GM12878 (cell line): Measurements from ENCODE around the gene ARHGAP19. TPM values are rescaled to one million over a fixed set of nuclear protein-coding genes. Genes with fewer than 3 reads are reported as not detected.
A peak's percentile ranks its signal among the peaks of the same experiment; 100 is the strongest.

Experiments
- BHLHE40 ChIP-seq, 2 experiments: fragments of 450-650 bp in 1 of 2; IDR thresholded peaks; 2 replicates each; pipeline ENCODE4 v1.6.1; 2011 to 2017; ENCODE audit warnings: low read depth in 2 of 2, borderline replicate concordance in 1 of 2, improper control_type of control experiment in 1 of 2, low read length in 1 of 2, mild to moderate bottlenecking in 1 of 2
- CBX3 ChIP-seq: fragments of 200-600 bp; sonication (generic); IDR thresholded peaks from 2 replicates; pipeline ENCODE4 v1.6.1; 2016; ENCODE audit warnings: low read depth, borderline replicate concordance
- CHD4 ChIP-seq: fragments of 200-600 bp; sonication (generic); IDR thresholded peaks from 2 replicates; pipeline ENCODE4 v1.6.1; 2016; ENCODE audit warnings: mild to moderate bottlenecking
- FOS ChIP-seq: IDR thresholded peaks from 3 replicates; pipeline ENCODE4 v1.6.1; 2011; ENCODE audit warnings: borderline replicate concordance; ENCODE audit not compliant: insufficient read length; ENCODE audit errors: extremely low read depth
- FOXK2 ChIP-seq: fragments of 450-650 bp; IDR thresholded peaks from 2 replicates; pipeline ENCODE4 v1.6.1; 2017; ENCODE audit warnings: mild to moderate bottlenecking, moderate library complexity
- FOXM1 ChIP-seq: IDR thresholded peaks from 2 replicates; pipeline ENCODE4 v1.6.1; 2012; ENCODE audit warnings: low read depth, mild to moderate bottlenecking, inconsistent platforms, low read length, moderate library complexity
- IRF4 ChIP-seq: IDR thresholded peaks from 2 replicates; pipeline ENCODE4 v1.6.1; 2011; ENCODE audit warnings: low read depth, low read length
- MXI1 ChIP-seq: fragments of 150-350 bp; IDR thresholded peaks from 2 replicates; pipeline ENCODE4 v1.6.1; 2011; ENCODE audit warnings: low read depth, mild to moderate bottlenecking, inconsistent platforms, low read length, improper control_type of control experiment
- NFIC ChIP-seq: IDR thresholded peaks from 2 replicates; pipeline ENCODE4 v1.6.1; 2012; ENCODE audit warnings: low read depth, mild to moderate bottlenecking, inconsistent platforms, low read length, moderate library complexity
- NFYA ChIP-seq: IDR thresholded peaks from 2 replicates; pipeline ENCODE4 v1.6.1; 2011; ENCODE audit warnings: low read depth, mild to moderate bottlenecking, low read length, improper control_type of control experiment, borderline replicate concordance
- SPI1 ChIP-seq: IDR thresholded peaks from 2 replicates; pipeline ENCODE4 v1.6.1; 2011; ENCODE audit warnings: low read depth, mild to moderate bottlenecking, low read length, moderate library complexity, borderline replicate concordance; ENCODE audit not compliant: insufficient read depth
- SUPT20H ChIP-seq: IDR thresholded peaks from 2 replicates; pipeline ENCODE4 v1.6.1; 2011; ENCODE audit warnings: low read depth, mild to moderate bottlenecking, low read length, moderate library complexity, borderline replicate concordance; ENCODE audit not compliant: control insufficient read depth
- TCF12 ChIP-seq: IDR thresholded peaks from 2 replicates; pipeline ENCODE4 v1.6.1; 2011; ENCODE audit warnings: low read depth, mild to moderate bottlenecking, low read length
- TCF7 ChIP-seq: IDR thresholded peaks from 2 replicates; pipeline ENCODE4 v1.6.1; 2014; ENCODE audit warnings: antibody characterized with exemption, borderline replicate concordance
- YBX1 ChIP-seq: fragments of 450-650 bp; IDR thresholded peaks from 2 replicates; pipeline ENCODE4 v1.6.1; 2016; ENCODE audit warnings: antibody characterized with exemption
- polyA plus RNA-seq, 11 experiments: library from polyadenylated mRNA; depleted of rRNA in 4 of 11; unstranded in 6 of 11; stranded (reverse) in 5 of 11; fragments of >200 nt; fragmentation: Nextera tagmentation in 4 of 11; fragmentation: Illumina TruSeq in 1 of 11; extraction: Ambion mirVana in 4 of 11; extraction: Trizol in 1 of 11; gene quantifications; 1 replicate in 1 of 11; 2 replicates in 10 of 11; pipeline versions ENCODE4 v1.2.1 to v1.2.3, GENCODE V29; 2011 to 2016; ENCODE audit warnings: inconsistent platforms in 2 of 11, missing spikeins in 2 of 11, low read depth in 1 of 11
- total RNA-seq, 4 experiments: library from RNA; depleted of rRNA in 3 of 4; stranded (reverse); fragments of >200 nt in 3 of 4; fragmentation: Illumina TruSeq in 1 of 4; extraction: Trizol in 1 of 4; gene quantifications; 2 replicates each; pipeline versions ENCODE4 v1.2.1 to v1.2.3, GENCODE V29; 2013 to 2021
- TF ChIP-seq, protein P1 (sequence below): fragments of 450-650 bp; IDR thresholded peaks from 2 replicates; pipeline ENCODE4 v1.6.1; 2016; ENCODE audit warnings: mild to moderate bottlenecking
- TF ChIP-seq, protein P2 (sequence below): IDR thresholded peaks from 2 replicates; pipeline ENCODE4 v1.6.1; 2011; ENCODE audit warnings: low read depth, low read length, improper control_type of control experiment, borderline replicate concordance
- TF ChIP-seq, protein P3 (sequence below): fragments of 450-650 bp; IDR thresholded peaks from 2 replicates; pipeline ENCODE4 v1.6.1; 2017; ENCODE audit warnings: mild to moderate bottlenecking, moderate library complexity
- TF ChIP-seq, protein P4 (sequence below): IDR thresholded peaks from 2 replicates; pipeline ENCODE4 v1.6.1; 2011; ENCODE audit warnings: mild to moderate bottlenecking, low read depth, low read length, moderate library complexity; ENCODE audit not compliant: insufficient replicate concordance

ARHGAP19 gene
- total and polyA plus RNA-seq, 10 of the 15 experiments (the other 5 are each of a cell fraction or from before 2014, with no cell fraction given), result 13.3 to 40.7 (median 22.6) TPM

DNA sequence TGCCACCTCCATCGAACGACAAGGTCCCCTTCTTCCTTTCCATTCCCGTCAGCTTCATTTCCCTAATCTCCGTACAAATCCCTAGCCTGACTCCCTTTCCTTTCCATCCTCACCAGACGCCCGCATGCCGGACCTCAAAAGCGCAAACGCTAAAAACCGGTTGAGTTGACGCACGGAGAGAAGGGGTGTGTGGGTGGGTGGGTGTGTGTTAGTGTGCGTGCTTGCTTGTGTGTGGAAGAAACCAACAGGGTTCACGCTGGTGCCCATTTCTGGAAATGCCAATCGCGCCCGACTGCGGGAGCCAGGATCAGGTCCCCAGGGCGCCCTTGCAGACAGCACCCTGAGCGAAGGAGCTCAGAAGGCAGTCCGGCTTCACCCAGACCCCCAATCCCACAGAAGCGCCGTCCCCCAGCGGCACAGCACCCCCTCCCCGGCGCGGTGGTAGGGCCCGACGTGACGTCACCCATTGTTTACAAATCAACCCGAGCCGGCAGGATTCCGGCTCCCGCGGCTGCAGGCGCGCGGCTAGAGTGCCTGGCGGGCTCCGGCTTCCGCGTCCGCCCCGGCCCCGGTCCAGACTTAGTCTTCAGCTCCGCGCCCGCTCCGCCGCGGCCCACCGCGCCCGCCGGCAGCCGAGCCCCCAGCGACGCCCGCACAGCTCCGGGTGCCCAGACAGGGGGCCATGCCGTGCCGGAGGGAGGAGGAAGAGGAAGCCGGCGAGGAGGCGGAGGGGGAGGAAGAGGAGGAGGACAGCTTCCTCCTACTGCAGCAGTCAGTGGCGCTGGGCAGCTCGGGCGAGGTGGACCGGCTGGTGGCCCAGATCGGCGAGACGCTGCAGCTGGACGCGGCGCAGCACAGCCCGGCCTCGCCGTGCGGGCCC, 26.6 kb upstream of the ARHGAP19 start, which contains the start of gene FRAT1 (continued):
- TF ChIP-seq, protein P1, sequence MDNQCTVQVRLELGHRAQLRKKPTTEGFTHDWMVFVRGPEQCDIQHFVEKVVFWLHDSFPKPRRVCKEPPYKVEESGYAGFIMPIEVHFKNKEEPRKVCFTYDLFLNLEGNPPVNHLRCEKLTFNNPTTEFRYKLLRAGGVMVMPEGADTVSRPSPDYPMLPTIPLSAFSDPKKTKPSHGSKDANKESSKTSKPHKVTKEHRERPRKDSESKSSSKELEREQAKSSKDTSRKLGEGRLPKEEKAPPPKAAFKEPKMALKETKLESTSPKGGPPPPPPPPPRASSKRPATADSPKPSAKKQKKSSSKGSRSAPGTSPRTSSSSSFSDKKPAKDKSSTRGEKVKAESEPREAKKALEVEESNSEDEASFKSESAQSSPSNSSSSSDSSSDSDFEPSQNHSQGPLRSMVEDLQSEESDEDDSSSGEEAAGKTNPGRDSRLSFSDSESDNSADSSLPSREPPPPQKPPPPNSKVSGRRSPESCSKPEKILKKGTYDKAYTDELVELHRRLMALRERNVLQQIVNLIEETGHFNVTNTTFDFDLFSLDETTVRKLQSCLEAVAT, result peak; percentile 64; the same call in 1 of the 2 replicates
- TF ChIP-seq SPI1 (0 out of 2 replicates have a peak, but pooled peaks have one; percentile 12), NFYA (no peak), SUPT20H (no peak), FOS (no peak), BHLHE40 (IDR thresholded peaks at IDR 0.05; ENCODE audit: borderline replicate concordance in 1 of 2, low read depth in 2 of 2, low read length in 1 of 2) (peak; percentile 92 to 98), NFIC (no peak), TCF12 (no peak), TCF7 (no peak), CBX3 (no peak), YBX1 (no peak), FOXK2 (peak; percentile 98), CHD4 (no peak), FOXM1 (no peak), MXI1 (peak; percentile 52), IRF4 (no peak)
- TF ChIP-seq, protein P2, sequence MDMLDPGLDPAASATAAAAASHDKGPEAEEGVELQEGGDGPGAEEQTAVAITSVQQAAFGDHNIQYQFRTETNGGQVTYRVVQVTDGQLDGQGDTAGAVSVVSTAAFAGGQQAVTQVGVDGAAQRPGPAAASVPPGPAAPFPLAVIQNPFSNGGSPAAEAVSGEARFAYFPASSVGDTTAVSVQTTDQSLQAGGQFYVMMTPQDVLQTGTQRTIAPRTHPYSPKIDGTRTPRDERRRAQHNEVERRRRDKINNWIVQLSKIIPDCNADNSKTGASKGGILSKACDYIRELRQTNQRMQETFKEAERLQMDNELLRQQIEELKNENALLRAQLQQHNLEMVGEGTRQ, result no peak
- TF ChIP-seq, protein P3, sequence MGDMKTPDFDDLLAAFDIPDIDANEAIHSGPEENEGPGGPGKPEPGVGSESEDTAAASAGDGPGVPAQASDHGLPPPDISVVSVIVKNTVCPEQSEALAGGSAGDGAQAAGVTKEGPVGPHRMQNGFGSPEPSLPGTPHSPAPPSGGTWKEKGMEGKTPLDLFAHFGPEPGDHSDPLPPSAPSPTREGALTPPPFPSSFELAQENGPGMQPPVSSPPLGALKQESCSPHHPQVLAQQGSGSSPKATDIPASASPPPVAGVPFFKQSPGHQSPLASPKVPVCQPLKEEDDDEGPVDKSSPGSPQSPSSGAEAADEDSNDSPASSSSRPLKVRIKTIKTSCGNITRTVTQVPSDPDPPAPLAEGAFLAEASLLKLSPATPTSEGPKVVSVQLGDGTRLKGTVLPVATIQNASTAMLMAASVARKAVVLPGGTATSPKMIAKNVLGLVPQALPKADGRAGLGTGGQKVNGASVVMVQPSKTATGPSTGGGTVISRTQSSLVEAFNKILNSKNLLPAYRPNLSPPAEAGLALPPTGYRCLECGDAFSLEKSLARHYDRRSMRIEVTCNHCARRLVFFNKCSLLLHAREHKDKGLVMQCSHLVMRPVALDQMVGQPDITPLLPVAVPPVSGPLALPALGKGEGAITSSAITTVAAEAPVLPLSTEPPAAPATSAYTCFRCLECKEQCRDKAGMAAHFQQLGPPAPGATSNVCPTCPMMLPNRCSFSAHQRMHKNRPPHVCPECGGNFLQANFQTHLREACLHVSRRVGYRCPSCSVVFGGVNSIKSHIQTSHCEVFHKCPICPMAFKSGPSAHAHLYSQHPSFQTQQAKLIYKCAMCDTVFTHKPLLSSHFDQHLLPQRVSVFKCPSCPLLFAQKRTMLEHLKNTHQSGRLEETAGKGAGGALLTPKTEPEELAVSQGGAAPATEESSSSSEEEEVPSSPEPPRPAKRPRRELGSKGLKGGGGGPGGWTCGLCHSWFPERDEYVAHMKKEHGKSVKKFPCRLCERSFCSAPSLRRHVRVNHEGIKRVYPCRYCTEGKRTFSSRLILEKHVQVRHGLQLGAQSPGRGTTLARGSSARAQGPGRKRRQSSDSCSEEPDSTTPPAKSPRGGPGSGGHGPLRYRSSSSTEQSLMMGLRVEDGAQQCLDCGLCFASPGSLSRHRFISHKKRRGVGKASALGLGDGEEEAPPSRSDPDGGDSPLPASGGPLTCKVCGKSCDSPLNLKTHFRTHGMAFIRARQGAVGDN, result no peak
- TF ChIP-seq, protein P4, sequence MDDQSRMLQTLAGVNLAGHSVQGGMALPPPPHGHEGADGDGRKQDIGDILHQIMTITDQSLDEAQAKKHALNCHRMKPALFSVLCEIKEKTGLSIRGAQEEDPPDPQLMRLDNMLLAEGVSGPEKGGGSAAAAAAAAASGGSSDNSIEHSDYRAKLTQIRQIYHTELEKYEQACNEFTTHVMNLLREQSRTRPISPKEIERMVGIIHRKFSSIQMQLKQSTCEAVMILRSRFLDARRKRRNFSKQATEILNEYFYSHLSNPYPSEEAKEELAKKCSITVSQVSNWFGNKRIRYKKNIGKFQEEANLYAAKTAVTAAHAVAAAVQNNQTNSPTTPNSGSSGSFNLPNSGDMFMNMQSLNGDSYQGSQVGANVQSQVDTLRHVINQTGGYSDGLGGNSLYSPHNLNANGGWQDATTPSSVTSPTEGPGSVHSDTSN, result no peak
